ENCODE results near the gene LIN28B. TPM values are rescaled to one million over a fixed set of nuclear protein-coding genes. Genes with fewer than 3 reads are reported as not detected.

Gene LIN28B
- total and polyA plus RNA-seq, 7 donors = not detected

- H3K27ac ChIP-seq = peak overlapping the region in 1 of 4 donors; percentile 16
- no peak overlapping the region for H3K4me3 ChIP-seq
- H3K27me3 ChIP-seq = no peaks in the 10 kb centered on the region
- peaks cover 0 to 6% (median 0%) of the 10 kb centered on the region in 4 donors for H3K36me3 ChIP-seq
- no peaks in the 10 kb centered on the region for H3K9me3 ChIP-seq
- H3K4me1 ChIP-seq = peaks cover 0 to 16% (median 9%) of the 10 kb centered on the region in 4 donors
- intact Hi-C loops (cut with DNase I) = no loop called here
- TF ChIP-seq POLR2A (IDR thresholded peaks at IDR 0.05) (no peak), POLR2AphosphoS5 (IDR thresholded peaks at IDR 0.05) (no peak), EP300 (IDR thresholded peaks at IDR 0.05) (no peak), CTCF (IDR thresholded peaks at IDR 0.05) (no peak)
- DNase-seq = no peak
- 67 to 72% methylated on average over 8 of the region's 8 CpGs for WGBS, 2 donors
Measured at GRCh38 chr6:105091140-105091829, 134.4 kb downstream of the LIN28B start.

GRCh38 chr6:105094133-105094640, 137.3 kb downstream of the LIN28B start:
- Histone ChIP-seq H3K9me3 (no peaks in the 10 kb centered on the region), H3K36me3 (peaks cover 0 to 34% (median 7%) of the 10 kb centered on the region in 4 donors), H3K27me3 (no peaks in the 10 kb centered on the region), H3K27ac (no peak overlapping the region), H3K4me1 (peaks cover 0 to 16% (median 9%) of the 10 kb centered on the region in 4 donors), H3K4me3 (no peak overlapping the region)
- WGBS, 2 donors = 93% methylated on average over 10 of the region's 10 CpGs
- intact Hi-C loops (cut with DNase I) = no loop called here
- TF ChIP-seq POLR2A (IDR thresholded peaks at IDR 0.05) = no peak
- TF ChIP-seq EP300 (IDR thresholded peaks at IDR 0.05) = no peak
- TF ChIP-seq CTCF (IDR thresholded peaks at IDR 0.05) = no peak
- TF ChIP-seq POLR2AphosphoS5 (IDR thresholded peaks at IDR 0.05) = no peak
- no peak for DNase-seq

GRCh38 chr6:105095139-105095538, 138.2 kb downstream of the LIN28B start:
- Histone ChIP-seq H3K27me3 (no peaks in the 10 kb centered on the region), H3K4me3 (no peak overlapping the region), H3K27ac (no peak overlapping the region), H3K9me3 (no peaks in the 10 kb centered on the region), H3K4me1 (peaks cover 0 to 14% (median 9%) of the 10 kb centered on the region in 4 donors), H3K36me3 (peaks cover 0 to 43% (median 15%) of the 10 kb centered on the region in 4 donors)
- TF ChIP-seq POLR2AphosphoS5 (IDR thresholded peaks at IDR 0.05) = no peak
- no peak for TF ChIP-seq CTCF (IDR thresholded peaks at IDR 0.05)
- no peak for TF ChIP-seq POLR2A (IDR thresholded peaks at IDR 0.05)
- no peak for TF ChIP-seq EP300 (IDR thresholded peaks at IDR 0.05)
- intact Hi-C loops (cut with DNase I) = no loop called here
- no peak for DNase-seq
- WGBS, 2 donors = 94% methylated on average over 3 of the region's 3 CpGs

GRCh38 chr6:105097288-105097687, 140.4 kb downstream of the LIN28B start:
- DNase-seq = no peak
- intact Hi-C loops (cut with DNase I) = no loop called here
- no peak for TF ChIP-seq POLR2A (IDR thresholded peaks at IDR 0.05)
- TF ChIP-seq EP300 (IDR thresholded peaks at IDR 0.05) = no peak
- no peak for TF ChIP-seq POLR2AphosphoS5 (IDR thresholded peaks at IDR 0.05)
- TF ChIP-seq CTCF (IDR thresholded peaks at IDR 0.05) = no peak
- no peaks in the 10 kb centered on the region for H3K9me3 ChIP-seq
- no peak overlapping the region for H3K4me3 ChIP-seq
- 22 to 73% methylated on average over 8 of the region's 8 CpGs for WGBS, 2 donors
- H3K27me3 ChIP-seq = no peaks in the 10 kb centered on the region
- no peak overlapping the region for H3K27ac ChIP-seq
- H3K36me3 ChIP-seq = peaks cover 0 to 47% (median 15%) of the 10 kb centered on the region in 4 donors
- H3K4me1 ChIP-seq = no peaks in the 10 kb centered on the region
